Measurements from ENCODE around the gene ME1. TPM values are rescaled to one million over a fixed set of nuclear protein-coding genes. Genes with fewer than 3 reads are reported as not detected.
"Not testable (repeated sequence)": the region's sequence is repeated elsewhere in the genome, so short reads cannot be mapped to it uniquely, and the experiment has no call there.

ME1 gene
- polyA plus RNA-seq, 3 donors: 1.5 to 2.7 (median 2.3) TPM

DNA sequence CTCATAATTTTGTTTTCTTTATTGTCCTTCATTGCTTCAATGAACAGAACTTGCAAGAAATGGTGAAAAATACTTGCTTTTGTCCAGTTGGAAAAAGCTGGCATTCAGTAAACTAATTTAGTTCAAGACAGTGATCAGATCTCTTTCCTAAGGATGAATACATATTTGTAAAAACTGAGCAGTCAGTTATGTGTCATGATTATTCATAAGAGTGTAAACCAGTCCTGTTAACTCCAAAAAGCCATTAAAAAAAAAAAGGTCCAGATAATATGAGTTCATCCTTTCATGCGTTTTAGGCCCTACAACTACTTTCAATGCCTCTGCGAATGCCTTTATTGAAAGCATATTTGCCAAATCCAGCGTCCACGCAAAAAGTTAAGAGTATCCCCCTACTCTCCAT is 238.4 kb downstream of the ME1 start:
- DNase-seq: peak; percentile 2

DNA sequence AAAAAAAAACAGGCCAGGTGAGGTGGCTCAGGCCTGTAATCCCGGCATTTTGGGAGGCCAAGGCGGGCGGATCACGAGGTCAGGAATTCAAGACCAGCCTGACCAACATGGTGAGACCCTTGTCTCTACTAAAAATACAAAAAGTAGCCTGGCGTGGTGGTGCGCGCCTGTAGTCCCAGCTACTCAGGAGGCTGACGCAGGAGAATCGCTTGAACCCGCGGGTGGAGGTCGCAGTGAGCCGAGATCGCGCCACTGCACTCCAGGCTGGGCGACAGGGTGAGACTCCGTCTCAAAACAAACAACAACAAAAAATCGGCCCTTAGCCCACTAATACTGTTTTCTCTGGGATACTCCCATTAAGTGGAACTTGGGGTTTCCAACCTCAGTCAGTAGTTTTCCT is 238.9 kb downstream of the ME1 start:
- DNase-seq: not testable (repeated sequence)

DNA sequence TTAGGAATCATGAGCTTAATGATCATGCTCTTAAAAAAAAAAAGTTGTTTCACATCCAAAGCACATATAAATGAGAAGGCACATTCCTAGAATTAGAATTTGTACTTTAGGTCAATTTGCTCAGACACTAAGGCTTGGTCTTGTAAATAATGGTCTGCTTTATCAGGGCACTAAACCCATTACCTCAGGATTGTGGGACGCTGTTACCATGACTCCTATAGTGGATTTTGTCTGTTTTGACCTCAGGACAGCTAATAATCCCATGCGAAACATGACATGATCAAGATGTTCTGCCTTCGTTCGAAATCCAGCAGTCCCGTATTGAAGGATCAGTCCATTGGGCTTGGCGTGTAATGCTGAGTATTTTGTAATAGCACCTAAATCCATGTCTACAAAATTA is 240.2 kb downstream of the ME1 start:
- no peak for DNase-seq

DNA sequence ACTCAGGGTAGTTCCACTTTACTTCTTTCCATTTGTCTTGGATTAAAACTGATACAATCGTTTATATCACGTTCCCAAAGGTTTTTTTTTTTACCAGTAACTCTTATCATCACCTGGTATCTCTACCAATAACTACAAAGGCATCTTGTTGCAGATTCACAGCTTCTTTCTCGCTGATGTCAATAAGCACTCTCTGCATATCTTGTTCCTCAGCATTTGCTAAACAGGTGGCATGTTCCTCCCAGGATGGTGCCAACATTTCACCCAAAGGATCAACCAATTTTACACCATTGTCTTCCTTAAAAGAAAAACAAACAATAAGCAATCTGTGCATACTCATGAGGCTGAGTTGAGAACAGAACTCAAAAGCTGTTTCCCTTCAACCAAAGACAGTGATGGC is 242.3 kb downstream of the ME1 start:
- DNase-seq: no peak

DNA sequence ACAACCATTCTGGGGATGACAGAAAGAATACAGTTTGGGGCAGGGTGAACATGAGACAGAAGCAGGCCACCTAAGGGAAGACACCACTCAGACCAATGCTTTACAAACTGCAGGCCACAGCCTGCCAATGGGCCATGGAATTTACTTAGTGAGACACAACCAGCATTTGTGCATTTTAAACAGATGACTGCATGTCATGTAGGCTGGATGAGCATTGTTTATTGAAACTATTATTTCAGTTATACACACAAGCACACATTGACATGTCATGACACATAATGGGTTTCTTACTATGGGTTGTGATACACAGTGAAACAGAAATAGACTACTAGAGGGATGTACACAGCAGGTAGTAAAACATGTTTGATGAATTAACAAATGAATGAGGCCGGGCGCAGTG is 245.8 kb downstream of the ME1 start:
- DNase-seq: no peak

DNA sequence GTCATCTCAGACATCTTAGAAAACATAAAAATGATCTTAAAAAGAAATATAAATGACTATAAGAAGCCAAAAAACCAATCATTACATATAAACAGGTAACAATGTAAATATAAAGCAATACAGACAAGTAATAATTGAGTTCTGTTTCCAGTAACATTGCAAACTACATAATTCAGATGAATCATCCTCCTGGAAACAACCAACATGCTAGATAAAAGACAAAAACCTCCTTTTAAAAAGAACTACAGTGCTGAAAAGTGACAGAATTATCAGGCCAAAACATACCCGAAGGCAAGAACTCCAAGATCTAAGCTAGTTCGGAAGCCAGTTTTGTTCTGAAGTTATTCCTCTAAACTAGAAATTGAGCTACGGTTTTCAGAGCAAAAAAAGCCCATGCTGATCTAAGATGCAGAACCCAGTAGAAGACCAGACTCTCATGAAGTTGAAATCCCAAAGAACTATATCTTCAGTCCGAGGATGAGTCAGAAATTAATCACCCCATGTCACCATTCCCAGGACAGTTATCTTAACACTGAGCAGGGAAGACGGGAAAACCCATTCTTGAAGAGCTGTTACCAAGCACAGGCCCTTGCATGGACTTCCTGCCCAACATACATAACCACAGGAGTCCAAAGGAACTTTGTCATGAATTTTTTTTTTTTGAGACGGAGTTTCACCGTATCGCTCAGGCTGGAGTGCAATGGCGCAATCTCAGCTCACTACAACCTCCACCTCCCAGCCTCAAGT is 247.6 kb downstream of the ME1 start:
- no peak for DNase-seq

DNA sequence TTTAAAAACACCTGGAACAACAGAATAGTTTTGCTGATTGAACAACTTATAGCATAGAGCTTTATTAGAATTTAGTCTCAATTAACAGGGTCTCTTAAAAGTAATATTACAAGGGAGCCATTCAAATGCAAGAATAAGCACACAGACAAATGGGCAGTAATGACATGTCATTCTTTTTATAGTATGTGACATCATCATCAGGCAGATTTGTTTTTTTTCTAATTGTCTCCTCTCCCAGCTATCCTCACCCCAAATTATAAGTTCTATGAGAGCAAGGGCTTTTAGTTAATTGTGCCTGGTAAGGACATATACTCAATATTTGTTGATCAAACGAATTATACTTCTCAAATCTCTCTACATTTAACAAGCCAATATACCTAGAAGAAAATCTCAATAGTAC is 248.7 kb downstream of the ME1 start:
- no peak for DNase-seq

DNA sequence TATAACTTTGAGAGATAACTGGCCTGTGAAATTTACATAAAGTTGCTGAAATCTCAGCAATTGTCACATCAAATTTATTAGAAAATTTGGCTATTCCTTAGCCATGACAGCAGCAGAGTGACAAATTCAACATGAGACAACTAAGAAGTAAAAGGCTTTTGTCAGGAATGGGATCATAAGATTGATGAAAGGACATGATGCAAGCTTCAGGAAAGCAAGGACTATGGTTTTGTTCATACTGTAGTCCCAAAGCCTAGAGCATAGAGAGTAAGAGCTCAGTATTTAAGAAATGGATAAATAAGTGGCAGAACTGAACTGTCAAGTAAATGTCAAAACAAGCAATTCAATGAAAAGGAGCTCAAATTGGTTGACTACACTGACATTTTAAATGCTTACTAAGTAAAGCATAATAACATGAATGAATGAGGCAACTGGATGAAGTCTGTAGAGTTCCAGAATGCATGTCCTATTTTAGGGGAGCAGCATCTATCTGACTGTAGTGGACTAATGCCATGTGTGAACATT is 250.4 kb downstream of the ME1 start:
- no peak for DNase-seq

DNA sequence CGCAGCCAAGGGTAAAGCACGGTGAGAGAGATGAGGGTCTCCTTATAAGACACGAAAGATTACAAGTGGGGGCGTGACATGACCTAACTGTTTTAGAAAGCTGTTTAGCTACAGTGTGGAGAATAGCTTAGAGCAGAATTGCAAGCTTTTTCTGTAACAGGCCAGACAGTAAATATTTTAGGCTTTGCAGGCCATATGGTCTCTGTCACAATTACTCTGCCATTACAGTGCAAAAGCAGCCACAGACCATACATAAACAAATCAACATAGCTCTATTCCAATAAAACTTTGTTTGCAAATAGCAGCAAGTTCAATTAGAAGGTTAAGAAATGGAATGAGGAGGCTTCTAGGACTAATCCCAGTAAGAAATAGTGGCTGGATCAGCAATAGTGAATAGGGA is 254.6 kb downstream of the ME1 start:
- peak; percentile 41 for DNase-seq

DNA sequence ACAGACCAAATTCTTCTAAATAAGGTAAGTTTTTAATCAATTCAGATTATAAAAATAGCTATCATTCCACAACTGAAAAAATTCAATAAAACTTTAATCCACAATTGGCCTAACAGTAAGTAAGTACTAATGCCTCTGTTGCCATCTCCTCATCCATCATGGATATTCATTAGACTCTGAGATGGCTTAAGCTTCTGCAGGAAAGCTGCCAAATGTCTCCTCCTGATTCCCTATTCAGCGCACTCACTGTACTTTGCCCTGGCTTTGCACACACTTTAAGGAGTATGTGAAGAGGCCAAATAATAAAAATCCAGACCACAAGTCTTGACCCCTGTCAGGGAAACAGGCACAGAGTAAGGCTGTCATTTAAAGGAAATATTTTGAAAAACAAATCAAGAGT is 261.3 kb downstream of the ME1 start:
- DNase-seq: no peak

DNA sequence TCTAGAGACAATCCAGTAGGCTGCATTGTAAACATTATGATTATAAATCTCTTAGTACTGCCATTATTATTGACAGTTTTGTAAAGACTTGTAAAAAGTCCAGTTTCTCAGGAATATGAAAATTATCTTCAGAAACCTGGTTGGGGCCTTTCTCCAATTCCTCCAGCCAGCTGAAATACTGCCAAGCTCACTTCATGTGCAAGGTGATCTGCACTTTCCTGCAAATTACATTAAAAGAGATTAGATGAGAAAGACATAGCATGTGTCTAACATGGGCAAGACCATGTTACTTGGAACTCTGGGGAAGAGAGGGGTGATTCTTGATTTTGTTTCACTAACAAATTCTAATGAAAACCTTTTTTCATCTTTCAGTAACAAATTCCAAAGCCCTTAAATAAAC is 261.7 kb downstream of the ME1 start:
- DNase-seq: no peak

DNA sequence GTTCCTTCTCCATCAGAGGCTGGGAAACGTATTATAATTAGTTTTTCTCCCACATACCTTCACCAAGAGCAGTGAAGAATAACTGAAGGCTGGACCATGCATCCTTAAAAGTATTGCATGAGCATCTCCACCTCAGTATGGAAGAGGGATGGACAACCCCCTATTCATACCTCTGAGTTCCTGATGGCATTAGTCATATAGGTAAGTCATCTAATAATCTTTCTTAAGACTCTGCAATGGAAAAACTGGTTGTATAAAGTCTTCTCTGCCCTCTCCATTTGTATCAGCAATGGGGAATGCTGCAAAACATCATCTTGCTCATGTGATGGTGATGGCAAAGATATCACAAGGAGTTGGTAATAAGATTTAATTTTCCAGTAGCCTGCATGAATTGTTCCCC is 262.3 kb downstream of the ME1 start:
- DNase-seq: no peak

DNA sequence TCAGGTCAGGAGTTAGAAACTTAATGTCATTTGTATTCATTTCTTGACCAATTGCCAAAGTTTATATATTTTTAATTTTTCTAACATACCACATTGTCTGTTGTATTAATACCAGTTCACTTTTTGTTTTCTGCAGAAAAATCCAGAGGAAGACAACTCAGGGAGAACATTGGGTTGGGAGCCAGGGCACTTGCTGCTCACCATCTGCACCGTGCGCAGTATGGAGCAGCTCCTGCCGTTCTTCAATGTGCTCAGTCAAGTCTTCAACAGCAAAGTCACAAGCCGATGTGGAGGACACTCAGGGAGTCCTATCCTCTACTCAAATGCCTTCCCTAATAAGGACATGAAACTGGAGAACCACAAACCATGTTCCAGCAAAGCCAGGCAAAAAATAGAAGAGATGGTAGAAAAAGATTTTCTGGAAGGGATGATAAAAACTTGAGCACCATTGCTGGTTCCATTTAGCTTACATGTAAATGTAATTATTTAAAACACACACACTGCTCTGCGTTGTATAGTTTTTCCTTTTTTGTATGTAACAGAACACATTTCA is 263.0 kb downstream of the ME1 start:
- no peak for DNase-seq

Other genes starting within 250 kb of the ME1 start
- 10 to 100 TPM; 38.0 to 52.7 (median 50.3) TPM for gene PGM3, start 237.8 kb downstream of the ME1 start, polyA plus RNA-seq (ENCODE audit: insufficient read length in 3 of 3)
- gene RWDD2A, start 237.7 kb downstream of the ME1 start, polyA plus RNA-seq (ENCODE audit: insufficient read length in 3 of 3): 1 to 10 TPM; 6.2 to 7.3 (median 7.2) TPM
- gene PRSS35, start 81.5 kb upstream of the ME1 start, polyA plus RNA-seq (ENCODE audit: insufficient read length in 3 of 3): 10 to 100 TPM; 28.7 to 41.0 (median 37.5) TPM